Bronchial epithelial cell (primary cell): ENCODE results near the gene GABRB3. TPM values are rescaled to one million over a fixed set of nuclear protein-coding genes. Genes with fewer than 3 reads are reported as not detected.
"Not testable (repeated sequence)": the region's sequence is repeated elsewhere in the genome, so short reads cannot be mapped to it uniquely, and the experiment has no call there.

Source experiments
- DNase-seq: peaks from one replicate; pipeline ENCODE4 v3.0.0-alpha.2; 2010; ENCODE audit warnings: low read depth
- FAIRE-seq: peaks from 2 replicates; lab custom pipeline; 2011; peaks lifted over from hg19 to GRCh38; lab: Jason Lieb, UNC
- H3K27me3 ChIP-seq: 2 replicates; pipeline ENCODE4 v1.5.1; 2011; ENCODE audit warnings: low read length; ENCODE audit not compliant: control insufficient read depth, insufficient read depth
- H3K36me3 ChIP-seq: 2 replicates; pipeline ENCODE4 v1.5.1; 2011; ENCODE audit warnings: low read length; ENCODE audit not compliant: control insufficient read depth, insufficient read depth
- H3K4me3 ChIP-seq: 2 replicates; pipeline ENCODE4 v1.5.1; 2011; ENCODE audit warnings: mild to moderate bottlenecking, low read depth, low read length, control low read depth
- CTCF ChIP-seq: IDR thresholded peaks from 2 replicates; pipeline ENCODE4 v1.5.1; 2011; ENCODE audit warnings: mild to moderate bottlenecking, moderate library complexity, low read length, control low read depth, inconsistent platforms; ENCODE audit not compliant: insufficient read depth, severe bottlenecking
- total RNA-seq: library from RNA; depleted of rRNA; stranded (reverse); fragments of >200 nt; gene quantifications from 2 replicates; pipeline ENCODE4 v1.2.1, GENCODE V29; 2014

GABRB3 gene
- total RNA-seq, 1 donor from 2014 or later = 1.1 TPM

- Histone ChIP-seq H3K4me3 (no peak overlapping the region), H3K27me3 (no peaks in the 10 kb centered on the region), H3K36me3 (no peaks in the 10 kb centered on the region)
- no peak for TF ChIP-seq CTCF
- DNase-seq = no peak
- FAIRE-seq = no peak
These were observed 52.3 kb downstream of the GABRB3 start for GRCh38 chr15:26720546-26720945.

DNA sequence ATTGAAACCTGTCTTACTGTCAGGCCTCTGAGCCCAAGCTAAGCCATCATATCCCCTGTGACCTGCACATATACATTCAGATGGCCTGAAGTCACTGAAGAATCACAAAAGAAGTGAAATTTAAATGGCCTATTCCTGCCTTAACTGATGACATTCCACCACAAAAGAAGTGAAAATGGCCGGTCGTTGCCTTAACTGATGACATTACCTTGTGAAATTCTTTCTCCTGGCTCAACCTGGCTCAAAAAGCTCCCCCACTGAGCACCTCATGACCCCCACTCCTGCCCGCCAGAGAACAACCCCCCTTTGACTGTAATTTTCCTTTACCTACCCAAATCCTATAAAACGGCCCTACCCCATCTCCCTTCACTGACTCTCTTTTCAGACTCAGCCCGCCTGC lies 53.0 kb downstream of the GABRB3 start:
- not testable (repeated sequence) for H3K27me3 ChIP-seq, DNase-seq, H3K36me3 ChIP-seq, H3K4me3 ChIP-seq, FAIRE-seq

- Histone ChIP-seq H3K36me3 (no peaks in the 10 kb centered on the region), H3K4me3 (no peak overlapping the region), H3K27me3 (no peaks in the 10 kb centered on the region)
- no peak for TF ChIP-seq CTCF
- DNase-seq (no peak), FAIRE-seq (no peak)
These were observed 56.8 kb downstream of the GABRB3 start for GRCh38 chr15:26716069-26716468.

DNA sequence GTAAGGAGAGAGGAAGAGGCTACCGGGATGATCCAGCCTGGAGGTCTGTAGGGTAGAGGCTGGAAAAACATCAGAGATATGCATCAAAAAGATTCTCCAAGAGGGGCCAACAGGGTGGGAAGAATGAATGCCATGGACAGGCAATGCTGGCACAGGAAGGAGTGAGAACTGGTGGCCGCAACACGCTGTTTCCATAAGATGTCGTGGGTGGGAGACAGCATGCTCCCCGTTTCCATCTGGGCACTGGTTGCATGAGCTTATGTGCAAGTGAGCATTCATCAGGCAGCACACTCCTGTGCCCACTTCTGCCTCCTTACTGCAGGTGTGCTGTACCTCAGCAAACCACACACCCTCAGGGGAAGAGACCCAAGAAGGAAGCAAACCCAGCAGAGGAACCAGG lies 59.4 kb downstream of the GABRB3 start:
- Histone ChIP-seq H3K27me3 (no peaks in the 10 kb centered on the region), H3K4me3 (no peak overlapping the region), H3K36me3 (no peaks in the 10 kb centered on the region)
- FAIRE-seq (no peak), DNase-seq (no peak)
- no peak for TF ChIP-seq CTCF

- no peak overlapping the region for H3K4me3 ChIP-seq
- H3K27me3 ChIP-seq = no peaks in the 10 kb centered on the region
- FAIRE-seq (no peak), DNase-seq (no peak)
- no peak for TF ChIP-seq CTCF
- H3K36me3 ChIP-seq = no peaks in the 10 kb centered on the region
These were observed 60.5 kb downstream of the GABRB3 start for GRCh38 chr15:26712335-26712734.

DNA sequence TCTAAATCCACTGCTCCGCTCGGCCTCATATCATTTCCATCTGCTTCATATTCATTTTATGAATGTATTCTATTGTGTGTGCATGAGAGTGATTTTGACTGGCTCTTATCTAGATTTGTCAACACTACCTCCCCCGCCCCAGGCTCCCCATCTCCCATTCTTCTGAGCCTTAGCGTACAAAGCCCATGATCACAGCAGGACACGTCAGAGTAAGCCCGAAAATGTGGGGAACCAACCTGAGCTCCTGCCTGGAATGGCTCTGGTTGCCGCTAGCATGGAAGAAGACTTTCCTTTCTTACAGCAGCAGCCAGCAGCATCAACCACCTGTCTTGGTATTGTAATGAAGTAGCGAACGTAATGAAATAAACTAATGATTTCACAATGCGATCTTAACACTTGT lies 61.4 kb downstream of the GABRB3 start:
- no peak for TF ChIP-seq CTCF
- no peak for FAIRE-seq

DNA sequence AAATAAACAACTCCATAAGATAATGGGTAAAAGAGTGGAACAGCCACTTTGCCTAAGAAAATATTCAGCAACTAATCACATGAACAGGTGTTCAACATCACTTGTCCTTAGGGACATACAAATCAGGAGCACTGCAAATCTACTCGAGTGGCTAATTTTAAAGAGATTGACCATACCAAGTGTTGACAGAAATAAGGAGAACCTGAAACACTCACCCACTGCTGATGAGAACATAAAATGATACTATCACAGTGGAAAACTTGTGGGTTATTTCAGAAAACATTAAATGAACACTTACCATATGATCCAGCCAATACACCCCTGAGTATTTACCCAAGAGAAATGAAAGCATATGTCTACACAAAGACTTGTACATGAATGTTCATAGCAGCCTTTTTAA lies 70.5 kb downstream of the GABRB3 start:
- FAIRE-seq (no peak), DNase-seq (no peak)
- Histone ChIP-seq H3K4me3 (no peak overlapping the region), H3K27me3 (no peaks in the 10 kb centered on the region), H3K36me3 (no peaks in the 10 kb centered on the region)
- TF ChIP-seq CTCF = no peak

More for the DNA sequence above, 61.4 kb downstream of the GABRB3 start:
- H3K4me3 ChIP-seq = no peak overlapping the region
- no peaks in the 10 kb centered on the region for H3K36me3 ChIP-seq
- no peaks in the 10 kb centered on the region for H3K27me3 ChIP-seq
- no peak for DNase-seq
